Medulla oblongata (tissue), 1 donor: ENCODE results near the gene PLCL1.
A peak's percentile ranks its signal among the peaks of the same experiment; 100 is the strongest.

Source experiments
- DNase-seq: peaks from one replicate; pipeline ENCODE4 v3.0.0-alpha.2; 2015; ENCODE audit errors: extremely low spot score

The PLCL1 gene

DNA sequence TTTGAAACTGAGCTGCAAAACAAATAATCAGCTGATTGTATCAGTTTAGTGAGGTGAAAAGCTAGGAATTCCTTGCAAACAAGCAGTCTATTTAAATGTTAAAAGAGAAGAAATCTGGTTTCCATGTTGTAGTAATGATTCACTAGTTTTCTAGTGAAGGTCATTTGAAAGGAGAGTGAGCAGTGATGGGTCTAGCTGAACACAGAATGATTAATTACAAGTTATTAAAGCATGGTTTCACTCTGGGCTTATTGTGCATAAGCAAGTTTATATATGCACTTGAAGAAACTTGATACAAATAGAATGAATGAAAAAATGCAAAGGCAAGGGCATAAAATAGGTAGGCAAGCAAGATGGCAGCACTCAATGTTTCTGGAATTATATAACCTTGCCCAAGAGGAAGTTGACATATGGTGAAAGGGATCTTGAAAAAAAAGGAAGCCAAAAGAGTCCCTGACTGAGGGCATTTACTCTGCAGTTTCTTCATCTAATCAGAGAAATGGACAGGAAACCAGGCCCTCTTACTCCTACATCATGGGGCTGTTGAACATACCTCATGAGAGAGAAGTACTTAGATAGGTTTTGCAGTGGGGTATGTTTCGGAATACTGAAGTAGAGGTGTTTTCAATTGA, 53.2 kb downstream of the PLCL1 start:
- DNase-seq = no peak

DNA sequence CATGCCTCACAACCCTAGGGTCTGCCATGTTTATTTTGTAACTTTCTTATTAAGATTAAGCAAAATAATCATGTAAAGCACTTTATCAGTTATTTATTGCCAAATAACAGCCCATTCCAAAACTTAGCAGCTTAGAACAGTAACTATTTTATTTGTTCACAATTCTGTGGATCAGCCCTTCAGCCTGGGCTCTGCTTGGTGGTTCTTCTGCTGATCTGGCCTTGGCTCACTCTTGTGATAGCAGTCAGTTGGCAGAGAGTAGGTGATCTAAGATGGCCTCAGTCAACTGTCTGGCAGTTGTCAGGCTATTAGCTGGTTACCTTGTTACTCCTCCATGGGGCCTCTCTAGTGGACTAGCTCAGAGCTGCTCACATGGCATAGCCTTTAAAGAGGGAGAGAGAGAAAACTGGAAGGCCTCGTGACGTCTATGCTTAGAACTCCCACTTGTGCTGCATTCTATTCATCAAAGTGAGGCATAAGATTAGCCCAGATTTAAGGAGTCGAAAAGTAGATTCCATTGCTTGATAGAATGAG, 54.3 kb downstream of the PLCL1 start:
- DNase-seq = no peak

DNA sequence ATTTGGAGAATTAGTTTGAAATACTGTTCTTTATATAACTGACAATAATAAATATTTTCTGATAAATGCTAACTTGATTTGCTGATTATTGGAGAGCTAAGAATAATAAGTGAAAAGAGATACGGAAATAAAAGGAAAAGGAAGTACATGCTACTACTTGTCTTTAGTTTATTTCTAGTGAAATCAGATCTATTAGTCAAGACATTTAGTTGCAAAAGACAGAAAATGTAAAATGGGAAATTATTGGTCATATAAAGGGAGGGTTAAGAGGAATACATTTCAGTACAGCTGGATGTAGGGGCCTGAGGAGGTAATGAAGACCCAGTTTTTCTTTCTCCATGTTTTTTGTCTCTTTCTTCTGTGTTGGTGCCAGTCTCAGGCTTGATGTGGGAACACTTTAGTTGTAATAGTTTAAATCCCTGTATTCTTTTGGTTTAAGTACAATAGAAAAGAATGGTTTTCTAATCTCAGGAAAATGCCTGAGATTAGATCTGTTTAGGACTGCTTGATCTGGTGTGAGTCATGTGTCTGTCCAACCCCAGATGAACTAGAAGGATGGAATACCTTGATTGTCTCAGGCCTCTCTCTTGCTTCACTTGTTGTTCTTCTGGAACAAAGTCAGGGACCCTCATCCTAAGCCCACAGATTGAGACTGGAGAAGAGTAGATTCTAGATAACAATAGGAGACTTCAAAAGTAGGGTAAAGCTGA, 58.0 kb downstream of the PLCL1 start:
- no peak for DNase-seq

DNA sequence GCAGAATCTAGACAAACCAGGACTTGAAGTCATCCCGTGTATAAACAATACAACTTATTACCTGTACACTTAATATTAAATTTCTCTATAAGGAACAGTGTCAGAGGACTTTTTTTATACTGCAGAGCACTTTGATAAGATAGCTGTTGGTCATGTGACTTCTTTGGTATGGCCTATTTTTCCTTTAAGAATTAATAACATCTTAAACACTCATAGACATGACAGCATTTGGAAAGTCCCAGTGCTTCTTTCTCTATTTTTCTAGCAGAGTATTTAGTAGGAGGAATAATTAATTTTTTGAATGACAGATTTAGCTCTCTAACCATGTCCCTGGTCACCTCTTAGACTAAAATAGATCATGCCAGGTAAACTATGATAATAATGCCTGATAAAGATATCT, 59.4 kb downstream of the PLCL1 start:
- no peak for DNase-seq

DNA sequence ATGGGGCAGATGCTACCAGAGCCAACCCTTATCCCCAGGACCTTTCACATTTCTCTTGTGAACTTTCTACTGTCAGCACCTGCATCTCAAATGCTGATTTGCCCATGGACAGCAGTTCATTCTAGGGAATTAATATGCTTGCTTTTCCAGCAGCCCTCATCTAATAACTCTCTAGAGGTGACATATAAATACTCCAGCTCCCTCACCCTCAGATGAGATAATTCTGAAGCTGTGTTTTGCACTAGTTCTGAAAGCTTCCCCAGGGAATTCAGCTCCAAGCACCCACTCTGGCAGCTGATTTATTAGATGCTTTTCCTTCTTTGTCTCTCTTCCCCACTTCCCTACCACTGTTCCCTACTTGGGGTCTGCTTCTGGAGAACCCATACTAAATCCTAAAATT, 62.1 kb downstream of the PLCL1 start:
- no peak for DNase-seq

DNA sequence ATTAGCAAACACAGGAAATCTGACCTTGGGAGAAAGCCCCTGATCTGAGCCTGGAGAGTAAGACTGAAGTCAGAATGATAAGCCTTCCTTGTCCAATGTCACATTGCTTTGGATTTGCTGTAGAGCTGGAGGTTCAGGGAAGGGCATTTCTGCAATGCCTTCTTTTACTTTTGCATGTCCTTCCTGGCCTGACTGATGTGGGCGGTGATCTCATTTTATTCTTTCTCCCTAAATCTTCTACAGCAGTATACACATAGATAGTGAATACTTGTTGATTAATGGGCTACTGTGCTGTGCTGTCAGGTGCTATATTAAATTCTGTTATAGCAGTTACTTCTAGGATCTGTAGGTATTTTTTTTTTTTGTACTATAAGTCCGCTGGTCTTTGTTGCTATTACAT, 62.6 kb downstream of the PLCL1 start:
- no peak for DNase-seq

DNA sequence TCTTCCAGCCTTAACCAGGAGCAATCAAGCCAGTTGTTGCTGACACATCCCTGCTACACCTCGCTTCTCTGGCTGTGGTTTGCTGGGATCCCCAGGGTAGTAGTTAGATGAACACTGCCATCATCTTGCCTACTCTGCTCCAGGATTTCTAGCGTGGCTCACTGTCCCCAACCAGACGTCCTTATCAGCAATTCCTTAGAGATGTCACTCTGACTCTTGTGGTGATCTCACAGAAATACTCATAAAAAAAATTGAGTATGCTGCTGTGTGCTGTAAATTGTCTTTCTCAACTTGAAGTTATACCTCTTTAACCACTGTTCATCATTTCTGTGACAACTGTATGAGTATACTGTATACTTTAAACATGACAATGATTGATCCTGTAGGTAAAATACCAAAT, 63.2 kb downstream of the PLCL1 start:
- DNase-seq = no peak

DNA sequence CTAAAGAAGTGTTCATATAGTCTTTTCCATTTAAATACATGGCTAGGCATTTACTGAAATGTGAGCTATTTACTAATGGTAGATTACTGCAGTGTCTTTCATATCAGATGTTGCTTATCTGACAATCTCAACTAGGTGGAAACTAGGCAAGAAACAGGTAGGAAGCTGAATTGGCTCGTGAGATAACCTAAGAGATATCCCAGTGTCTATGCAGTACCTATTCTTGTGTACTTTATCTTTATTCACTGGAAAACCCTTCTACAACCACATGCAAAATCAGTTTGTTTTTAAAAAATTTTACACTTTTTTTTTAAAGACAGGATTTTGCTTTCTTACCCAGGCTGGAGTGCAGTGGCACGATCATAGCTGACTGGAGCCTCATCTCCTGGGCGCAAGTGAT, 63.8 kb downstream of the PLCL1 start:
- no peak for DNase-seq

DNA sequence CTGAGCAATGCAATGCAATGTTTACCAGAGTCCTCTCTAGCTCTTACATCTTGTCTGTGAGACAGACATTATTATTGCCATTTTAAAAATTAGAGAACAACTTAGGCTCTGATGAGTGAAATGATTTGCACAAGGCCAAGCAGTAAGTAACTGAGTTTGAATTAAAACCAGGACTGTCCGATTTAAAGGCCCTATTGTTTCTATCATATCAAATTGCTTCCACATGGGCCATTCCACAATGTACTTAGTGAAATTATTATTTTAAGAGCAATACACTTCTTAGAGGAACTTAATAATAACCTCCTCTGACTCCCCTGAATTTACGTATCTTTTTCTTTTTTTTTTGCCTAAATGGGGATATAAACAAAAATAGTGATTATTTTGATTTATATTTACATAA, 64.6 kb downstream of the PLCL1 start:
- no peak for DNase-seq

DNA sequence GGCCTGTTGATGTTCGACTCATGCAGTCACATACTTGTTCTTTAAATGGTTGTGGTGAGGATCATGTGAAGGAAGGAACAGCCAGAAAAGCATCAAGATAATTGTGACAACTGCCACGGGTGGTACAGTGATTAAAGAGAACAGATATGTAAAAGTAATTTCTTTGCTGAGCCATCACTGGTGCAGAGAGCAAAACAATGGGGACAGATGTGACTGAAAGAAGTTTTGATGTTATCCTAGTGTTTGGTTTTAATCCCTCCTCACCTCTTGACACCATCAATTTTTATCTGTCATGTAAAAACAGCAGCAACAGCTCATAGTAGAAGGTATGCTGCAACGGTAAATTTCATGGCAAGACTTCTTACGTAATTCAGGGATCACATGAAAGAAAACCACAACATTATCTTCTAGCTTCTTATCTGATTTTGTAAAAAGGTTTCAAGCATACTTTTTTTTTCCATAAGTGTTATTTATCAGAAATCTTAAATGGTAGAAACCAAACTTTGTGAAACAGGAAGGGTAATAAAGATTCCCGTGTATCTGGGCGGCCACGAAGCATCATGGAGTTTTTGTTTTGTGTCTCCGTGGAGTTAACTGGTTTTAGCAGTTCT, 65.2 kb downstream of the PLCL1 start:
- DNase-seq = no peak

DNA sequence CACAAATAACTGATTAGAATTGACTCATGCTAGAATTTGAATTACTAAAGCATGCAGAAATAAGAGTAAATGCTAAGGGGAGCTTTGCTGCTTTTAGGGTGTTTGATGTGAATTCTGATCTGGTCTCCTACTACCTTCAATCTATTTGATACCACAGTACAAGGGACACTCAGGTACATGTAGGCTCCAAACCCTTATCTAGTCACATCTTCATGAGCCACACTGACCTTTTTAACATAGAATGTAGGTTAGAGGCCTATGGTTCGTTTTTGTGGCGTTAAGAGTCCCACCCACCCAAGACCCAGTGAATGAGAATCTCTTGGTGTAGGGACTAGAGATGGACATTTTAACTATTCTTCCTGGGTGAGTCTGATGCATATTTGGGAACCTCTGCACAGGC, 65.7 kb downstream of the PLCL1 start:
- no peak for DNase-seq

DNA sequence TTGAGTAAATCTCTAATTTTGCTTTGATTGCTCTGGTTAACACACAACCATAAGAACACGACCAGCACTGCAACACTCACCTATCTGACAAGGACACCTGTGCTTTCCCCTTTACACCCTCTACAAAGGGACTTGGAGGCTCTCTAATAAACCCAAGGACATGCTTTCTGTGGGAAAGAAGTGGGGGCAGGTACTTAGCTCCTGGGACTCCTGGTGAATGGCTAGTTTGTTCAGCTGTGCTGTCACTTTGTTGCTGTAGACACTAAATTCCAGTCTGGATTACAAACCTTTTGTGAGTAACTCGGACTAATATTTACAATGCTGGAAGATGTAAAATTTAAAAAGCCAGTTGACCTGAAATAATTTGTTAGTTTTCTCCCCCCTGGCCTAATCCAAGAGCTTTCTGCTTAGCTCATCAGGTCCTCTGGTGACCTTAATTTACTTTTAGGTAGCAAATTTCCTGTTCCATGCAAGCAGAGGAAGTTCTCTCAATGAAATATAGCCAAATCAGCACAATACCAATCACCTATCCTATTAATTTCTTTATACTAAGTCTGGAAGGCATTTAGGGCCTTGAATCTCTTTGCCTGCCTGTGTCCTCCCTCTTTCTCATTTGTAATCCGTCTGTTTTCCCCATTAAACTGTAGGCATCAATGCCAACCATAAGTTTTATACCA, 67.5 kb downstream of the PLCL1 start:
- no peak for DNase-seq

DNA sequence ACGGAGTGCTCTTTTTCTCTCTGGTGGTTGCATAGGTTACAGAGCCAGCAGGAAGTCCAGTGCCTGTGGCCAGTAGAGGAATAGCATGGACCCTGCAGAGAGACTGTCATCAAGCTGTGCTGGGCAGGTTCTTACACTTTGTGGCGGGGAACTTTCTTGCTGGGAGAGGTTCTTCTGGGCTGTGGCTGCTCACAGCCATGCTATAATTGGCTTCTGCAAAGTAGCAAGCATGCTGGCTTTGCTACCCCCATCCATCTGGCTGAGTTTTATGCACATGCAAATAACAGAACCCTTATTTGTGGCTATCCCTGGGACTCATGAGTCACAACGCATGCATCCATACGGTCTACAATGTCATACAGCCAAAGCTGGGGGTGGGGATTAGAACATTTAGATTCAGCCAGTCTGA, 68.9 kb downstream of the PLCL1 start:
- peak; percentile 28 for DNase-seq

DNA sequence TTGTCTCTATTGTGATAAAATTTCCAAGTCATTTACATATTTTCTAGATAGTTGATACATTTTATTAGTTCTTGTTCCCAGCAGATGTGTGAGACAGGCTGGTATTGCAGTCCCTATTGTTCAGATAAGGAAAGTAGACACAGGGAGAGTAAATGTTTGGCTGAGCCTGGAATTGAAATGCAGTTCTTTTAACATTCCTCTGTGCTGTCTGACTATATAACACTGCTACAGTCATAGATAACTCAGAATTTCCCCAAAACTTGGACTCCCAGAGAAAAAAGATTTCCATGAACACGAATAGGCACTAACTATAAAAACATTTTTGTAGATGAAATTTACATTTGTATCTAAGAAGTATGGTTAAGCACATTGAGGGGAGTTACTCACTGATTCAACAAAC, 71.4 kb downstream of the PLCL1 start:
- DNase-seq = no peak

DNA sequence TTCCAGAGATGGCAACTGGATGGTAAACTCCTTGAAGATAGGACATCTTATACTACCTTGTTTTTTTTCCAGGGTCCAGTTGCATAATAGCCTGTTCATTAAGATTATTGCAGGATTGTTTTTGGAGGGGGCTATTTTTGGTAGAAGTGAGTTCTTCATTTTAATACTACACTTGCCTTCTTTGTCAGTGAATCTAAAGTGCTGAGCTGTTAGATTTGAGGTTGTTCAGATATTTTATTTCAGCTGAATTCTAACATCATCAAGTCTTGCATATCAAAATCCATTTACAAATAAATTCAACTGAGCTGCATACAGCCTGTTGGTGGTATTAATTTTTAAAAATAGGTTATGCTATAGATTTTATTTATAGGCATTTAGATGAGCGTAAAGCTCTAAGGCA, 72.1 kb downstream of the PLCL1 start:
- DNase-seq = no peak

DNA sequence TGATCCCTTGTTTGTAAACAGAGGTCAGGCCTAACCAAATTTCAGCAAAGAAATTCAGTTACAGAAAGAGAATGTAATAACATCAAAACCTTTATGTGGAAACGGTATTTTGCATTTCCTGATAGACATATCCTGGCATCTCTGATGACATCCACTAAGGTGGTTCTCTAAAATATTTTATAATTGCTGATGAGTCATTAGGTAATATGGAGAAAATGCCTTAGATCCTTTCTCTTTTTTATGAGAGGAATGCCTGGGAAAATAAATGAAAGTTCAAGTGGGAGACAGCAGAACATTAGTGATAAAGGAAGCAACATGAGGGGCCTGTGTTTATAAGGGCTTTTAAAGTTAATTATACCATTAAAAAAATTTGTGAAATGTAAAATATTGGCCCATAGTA, 72.6 kb downstream of the PLCL1 start:
- no peak for DNase-seq

DNA sequence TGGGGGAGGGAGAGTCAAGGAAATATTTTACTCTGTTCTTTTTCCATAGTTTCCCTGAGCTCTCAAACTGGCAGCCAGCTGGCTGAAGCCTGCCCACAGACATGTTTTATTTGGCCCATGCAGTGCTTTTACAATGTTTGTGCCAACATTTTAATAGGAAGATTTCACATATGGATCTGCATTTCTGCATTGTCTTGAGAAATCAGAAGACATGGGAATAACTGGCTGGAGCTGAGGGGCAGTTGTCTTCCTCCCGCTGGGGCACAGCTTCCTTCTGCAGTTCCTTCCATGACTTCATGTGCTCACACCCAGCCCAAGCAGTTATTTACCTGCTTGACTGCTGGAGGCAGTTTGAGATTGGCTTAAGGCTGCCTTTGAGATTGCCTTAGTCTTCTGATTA, 74.4 kb downstream of the PLCL1 start:
- DNase-seq = no peak

DNA sequence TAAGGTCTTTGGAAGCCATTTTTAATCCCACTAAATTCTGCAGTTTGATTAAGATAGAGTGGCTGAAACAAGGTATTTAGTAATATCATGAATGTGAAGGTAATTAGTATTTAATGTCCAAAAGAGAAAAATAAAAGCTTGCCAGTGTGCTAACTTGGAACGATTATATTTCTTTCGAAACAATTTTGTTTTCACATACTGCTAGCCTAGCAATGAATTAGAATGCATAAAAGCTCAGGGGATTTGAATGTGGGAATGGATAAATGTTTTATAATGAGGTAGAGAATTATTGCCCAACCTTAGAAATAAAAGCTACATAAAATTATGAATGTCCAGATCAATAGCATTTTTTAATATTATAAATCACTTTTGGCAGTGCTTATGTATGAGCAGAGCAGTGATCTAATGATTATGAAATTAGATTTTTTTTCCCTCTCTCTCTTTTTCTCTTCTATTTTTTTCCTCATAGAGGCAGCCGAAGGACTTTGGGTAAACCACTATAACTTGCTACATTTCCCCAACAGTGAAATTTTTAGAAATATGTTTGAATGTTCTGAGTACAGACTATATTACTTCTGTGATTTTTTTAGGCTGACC, 75.5 kb downstream of the PLCL1 start:
- no peak for DNase-seq

DNA sequence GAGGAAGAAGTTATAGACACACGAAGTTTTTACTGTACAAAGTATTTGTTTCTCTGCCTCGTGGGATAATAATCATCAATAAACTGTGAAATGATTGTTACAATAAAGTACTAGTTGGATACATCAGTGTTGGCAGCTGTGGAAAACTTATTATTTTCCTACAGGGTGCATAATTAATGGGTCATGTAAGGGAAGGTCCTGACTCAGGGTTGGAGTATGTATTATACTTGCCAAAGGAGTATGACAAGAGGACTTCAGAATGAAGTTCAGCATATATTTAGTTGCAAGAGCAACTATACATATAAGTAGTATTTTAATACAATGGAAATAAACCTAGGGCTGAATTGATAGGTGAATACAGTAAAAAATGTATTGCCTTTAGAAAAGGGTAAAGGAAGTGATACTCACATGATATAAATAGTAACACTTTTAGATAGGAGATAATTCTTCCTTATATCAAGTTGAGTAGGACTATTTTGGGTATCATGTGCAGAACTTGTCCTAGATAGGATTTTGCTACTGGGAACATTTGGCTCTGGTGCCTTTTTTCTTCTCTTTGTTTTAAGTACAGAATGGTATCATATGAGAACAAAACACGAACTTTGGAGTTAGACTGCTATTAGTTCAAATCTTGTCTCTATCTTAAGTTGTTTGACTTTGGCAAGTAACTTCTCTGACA, 79.1 kb downstream of the PLCL1 start:
- DNase-seq = no peak

DNA sequence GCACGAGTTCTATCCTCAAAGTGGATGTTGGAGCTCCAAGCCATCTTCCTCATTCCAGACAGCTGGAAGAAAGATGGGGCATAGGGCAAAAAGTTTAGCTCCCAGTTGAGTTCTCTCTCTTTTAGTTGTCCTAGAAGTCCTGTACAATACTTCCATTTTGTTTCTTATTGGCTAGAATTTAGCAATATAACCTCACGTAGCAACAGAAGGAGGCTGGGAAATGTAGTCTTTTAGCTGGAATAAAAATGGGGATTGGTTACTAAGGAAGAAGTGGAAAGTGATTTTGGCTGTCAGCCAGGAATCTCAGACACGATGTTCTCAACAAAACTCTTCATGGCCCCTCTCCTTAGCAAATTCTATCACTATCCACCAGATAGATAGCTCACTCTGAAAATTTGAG, 79.9 kb downstream of the PLCL1 start:
- no peak for DNase-seq

DNA sequence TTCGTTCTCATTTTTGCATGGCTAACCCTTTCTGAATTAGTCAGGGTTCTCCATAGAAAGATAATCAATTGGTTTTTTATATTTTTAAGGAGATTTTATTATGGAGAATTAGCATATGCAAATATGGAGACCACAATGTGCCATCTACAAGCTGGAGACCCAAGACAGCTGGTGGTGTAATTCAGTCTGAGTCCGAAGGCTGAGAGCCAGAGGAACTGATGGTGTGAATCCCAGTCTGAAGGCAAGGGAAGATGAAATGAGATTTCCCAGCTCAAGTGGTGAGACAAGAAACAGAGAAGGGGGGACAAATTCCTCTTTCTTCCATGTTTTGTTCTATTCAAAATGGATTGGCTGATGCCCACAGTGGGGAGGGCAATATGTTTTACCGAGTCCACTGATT, 80.7 kb downstream of the PLCL1 start:
- DNase-seq = no peak

DNA sequence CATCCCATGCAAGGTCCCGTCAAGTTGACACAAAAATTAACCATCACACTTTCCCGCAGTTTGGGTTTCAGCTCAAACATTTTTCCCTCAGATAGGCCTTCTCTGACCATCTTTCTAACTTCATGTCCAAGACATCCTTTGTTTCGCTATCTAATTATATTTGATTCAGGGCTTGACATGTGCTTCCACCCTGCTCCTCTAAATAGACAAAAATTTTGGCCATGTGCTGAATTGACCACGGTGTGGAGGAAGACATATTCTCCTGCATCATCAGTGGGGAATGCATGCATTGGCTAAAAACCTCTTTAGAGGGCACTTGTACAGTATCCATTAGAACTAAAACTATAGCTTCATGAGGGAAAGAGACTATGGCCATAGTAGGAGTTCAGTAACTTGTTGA, 81.2 kb downstream of the PLCL1 start:
- no peak for DNase-seq
